GM12874 (cell line): ENCODE data around the gene FAM219A.

Source experiments
- CTCF ChIP-seq: IDR thresholded peaks from 2 replicates; pipeline ENCODE4 v1.5.1; 2011; ENCODE audit warnings: low read depth, mild to moderate bottlenecking, control low read depth, low read length, moderate library complexity; ENCODE audit not compliant: insufficient read depth

FAM219A gene, protein sequence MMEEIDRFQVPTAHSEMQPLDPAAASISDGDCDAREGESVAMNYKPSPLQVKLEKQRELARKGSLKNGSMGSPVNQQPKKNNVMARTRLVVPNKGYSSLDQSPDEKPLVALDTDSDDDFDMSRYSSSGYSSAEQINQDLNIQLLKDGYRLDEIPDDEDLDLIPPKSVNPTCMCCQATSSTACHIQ

DNA sequence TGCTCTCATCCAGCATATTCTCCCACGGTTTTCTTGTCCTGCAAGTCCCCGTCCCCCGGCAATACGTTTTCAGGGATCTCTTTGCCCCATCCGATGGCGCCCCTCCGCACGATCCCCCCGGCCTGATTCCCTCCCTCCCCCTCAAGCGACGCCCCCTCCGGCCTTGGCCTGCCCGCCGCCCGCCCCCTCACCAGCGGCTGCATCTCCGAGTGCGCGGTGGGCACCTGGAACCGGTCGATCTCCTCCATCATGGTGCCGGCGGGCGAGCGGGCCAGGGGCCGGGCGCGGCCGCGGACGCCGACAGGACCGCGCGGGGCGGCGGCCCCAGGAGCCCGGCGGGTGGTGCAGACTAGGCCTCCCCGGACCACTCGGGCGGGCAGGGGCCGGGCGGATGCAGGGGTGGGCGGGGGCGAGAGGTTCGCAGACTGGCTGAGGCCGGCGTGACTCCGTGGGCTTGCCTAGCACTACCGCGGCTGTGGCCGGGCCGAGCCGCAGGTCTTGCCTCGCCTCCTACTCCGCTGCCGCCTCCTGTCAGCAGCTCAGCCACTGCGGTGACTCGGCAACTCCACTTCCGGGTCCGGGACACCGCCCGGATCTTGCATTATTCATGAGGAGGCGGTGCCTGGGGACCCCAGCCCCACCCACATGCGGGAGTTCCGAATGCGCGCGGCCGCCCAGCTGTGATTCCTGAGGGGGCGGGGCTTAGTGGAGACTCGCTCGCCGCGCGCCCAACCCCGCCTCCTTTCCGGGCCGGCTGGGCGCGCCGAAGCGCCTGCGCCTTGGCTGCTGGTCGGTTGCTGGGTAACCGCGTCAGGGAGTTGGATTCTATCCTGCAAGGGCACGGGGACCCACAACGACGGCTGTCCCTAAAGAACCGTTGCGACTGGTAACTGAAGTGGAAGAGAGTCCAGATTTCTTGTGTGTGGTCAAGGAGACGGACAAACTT, at the start of gene FAM219A, which contains the start of gene DNAI1:
FAM219A (minus strand) TSS at position 558 of the 946 bp plus-strand sequence; CDS start at position 251, 307 bp downstream.
DNAI1 (plus strand) TSS at position 793 of the 946 bp plus-strand sequence. CDS start 201 bp downstream, outside the sequence.
- TF ChIP-seq CTCF: no peak

- TF ChIP-seq CTCF: no peak
These were observed 49.6 kb upstream of the FAM219A start for GRCh38 chr9:34507966-34508365.

GRCh38 chr9:34507556-34507955, 49.2 kb upstream of the FAM219A start:
- TF ChIP-seq CTCF: no peak

DNA sequence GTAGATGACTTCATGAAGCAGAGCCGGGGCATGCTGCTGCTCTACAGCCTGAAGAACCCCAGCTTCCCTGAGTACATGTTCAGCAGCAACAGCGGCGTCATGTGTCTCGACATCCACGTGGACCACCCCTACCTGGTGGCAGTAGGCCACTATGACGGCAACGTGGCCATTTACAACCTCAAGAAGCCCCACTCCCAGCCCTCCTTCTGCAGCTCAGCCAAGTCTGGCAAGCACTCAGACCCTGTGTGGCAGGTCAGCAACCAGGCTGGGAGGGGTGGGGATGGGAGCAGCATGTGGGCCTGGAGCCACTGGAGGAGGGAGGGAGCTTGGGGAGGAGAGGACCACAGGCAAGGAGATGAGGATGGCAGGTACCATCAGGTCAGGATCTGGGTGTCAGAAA, 48.3 kb upstream of the FAM219A start:
- TF ChIP-seq CTCF: no peak

DNA sequence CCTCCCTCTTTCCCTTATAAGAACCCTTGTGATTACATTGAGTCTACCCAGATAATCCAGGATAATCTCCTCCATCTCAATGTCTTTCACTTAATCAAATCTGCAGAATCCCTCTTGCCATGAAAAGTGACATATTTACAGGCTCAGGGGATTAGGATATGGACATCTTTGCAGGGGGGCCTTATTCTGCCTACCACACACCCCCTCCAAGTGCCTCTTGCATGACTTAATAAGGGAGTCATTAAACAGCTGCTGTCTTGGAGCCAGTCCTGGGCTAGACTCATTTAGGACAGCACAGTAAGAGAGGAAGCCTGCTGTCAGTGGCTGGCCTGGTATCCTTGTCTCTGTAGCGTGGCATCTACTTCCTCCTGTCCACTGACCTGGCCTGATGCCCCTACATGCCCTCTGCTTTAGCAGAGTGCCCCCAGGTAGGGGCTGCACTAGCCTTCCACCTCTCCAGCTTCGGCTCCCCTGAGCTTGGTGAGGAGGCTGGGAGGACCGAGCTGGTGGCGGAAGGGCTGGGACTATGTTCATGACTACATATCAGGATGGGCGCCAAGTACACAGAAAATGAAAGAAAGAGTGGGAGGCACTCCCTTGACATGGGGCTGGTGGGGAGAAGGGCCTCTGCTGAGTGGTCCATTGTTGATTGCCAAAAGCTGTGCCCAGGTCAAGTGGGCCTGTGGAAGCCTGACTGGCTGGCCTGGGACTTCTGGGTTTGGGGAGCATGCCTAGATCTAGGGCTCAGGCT, 47.2 kb upstream of the FAM219A start:
- no peak for TF ChIP-seq CTCF

- TF ChIP-seq CTCF: no peak
These were observed 45.0 kb upstream of the FAM219A start for GRCh38 chr9:34503406-34503805.

DNA sequence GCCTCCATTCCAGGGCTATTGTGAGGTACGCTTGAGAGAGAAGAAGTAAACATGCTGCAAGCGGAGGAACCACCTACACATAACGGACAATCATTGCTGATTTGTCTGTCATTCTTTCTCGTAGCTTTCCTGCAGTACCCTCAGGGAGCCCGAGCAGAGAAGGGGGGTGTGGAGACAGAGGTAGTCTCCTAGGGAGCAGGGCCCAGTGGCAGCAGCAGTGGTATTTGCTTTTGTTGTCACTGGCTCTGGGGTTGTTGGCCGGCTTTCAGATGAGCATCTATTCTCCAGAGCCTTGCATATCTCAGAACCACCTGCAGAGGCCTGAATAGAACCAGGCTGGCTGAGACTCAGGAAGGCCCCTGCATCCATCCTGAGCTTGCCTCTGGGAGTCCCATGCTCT, 44.5 kb upstream of the FAM219A start:
- no peak for TF ChIP-seq CTCF
